ENCODE measurements around the gene SPTBN4.
"Not testable (repeated sequence)": the region's sequence is repeated elsewhere in the genome, so short reads cannot be mapped to it uniquely, and the experiment has no call there.

Gene SPTBN4

DNA sequence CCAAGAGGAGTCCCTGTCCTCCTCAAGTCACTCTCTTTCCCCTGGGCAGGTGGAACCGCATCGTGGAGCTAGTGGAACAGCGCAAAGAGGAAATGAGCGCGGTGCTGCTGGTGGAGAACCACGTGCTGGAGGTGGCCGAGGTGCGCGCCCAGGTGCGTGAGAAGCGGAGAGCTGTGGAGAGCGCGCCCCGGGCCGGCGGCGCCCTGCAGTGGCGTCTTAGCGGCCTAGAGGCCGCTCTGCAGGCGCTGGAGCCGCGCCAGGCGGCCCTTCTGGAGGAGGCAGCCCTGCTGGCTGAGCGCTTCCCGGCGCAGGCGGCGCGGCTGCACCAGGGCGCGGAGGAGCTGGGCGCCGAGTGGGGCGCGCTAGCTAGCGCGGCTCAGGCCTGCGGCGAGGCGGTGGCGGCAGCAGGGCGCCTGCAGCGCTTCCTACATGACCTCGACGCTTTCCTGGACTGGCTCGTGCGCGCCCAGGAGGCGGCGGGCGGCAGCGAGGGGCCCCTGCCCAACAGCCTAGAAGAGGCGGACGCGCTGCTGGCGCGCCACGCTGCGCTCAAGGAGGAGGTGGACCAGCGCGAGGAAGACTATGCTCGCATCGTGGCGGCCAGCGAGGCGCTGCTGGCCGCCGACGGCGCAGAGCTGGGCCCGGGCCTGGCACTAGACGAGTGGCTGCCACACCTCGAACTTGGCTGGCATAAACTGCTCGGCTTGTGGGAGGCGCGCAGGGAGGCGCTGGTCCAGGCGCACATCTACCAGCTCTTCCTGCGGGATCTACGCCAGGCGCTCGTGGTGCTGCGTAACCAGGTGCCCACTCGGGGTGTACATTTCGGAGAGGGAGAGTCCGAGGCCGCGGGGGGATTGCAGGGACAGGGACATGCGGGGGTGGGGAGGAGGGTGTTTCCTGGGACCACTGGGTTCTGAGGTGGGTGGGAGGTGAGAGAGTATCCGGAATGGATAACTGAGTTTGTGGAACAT lies 52.8 kb downstream of the SPTBN4 start:
- DNase-seq (ENCODE audit: low read depth): no peak
- TF ChIP-seq, protein P1, sequence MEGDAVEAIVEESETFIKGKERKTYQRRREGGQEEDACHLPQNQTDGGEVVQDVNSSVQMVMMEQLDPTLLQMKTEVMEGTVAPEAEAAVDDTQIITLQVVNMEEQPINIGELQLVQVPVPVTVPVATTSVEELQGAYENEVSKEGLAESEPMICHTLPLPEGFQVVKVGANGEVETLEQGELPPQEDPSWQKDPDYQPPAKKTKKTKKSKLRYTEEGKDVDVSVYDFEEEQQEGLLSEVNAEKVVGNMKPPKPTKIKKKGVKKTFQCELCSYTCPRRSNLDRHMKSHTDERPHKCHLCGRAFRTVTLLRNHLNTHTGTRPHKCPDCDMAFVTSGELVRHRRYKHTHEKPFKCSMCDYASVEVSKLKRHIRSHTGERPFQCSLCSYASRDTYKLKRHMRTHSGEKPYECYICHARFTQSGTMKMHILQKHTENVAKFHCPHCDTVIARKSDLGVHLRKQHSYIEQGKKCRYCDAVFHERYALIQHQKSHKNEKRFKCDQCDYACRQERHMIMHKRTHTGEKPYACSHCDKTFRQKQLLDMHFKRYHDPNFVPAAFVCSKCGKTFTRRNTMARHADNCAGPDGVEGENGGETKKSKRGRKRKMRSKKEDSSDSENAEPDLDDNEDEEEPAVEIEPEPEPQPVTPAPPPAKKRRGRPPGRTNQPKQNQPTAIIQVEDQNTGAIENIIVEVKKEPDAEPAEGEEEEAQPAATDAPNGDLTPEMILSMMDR (conservative IDR thresholded peaks at IDR 0.05; ENCODE audit: low read depth, low read length): no peak
- H3K4me3 ChIP-seq (ENCODE audit: low read length): no peak overlapping the region

DNA sequence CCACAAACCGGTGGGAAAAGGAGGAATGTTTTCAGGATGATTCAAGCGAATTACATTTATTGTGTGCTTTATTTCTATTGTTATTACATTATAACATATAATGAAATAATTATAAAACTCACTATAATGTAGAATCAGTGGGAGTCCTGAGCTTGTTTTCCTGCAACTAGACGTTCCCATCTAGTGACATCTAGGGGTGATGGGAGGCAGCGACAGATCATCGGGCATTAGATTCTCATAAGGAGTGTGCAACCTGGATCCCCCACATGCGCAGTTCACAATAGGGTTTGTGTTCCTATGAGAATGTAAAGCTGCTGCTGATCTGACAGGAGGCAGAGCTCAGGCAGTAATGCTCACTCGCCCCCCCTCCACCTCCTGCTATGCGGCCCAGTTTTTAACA lies 54.5 kb downstream of the SPTBN4 start:
- DNase-seq (ENCODE audit: low read depth): no peak
- TF ChIP-seq, protein P1 (conservative IDR thresholded peaks at IDR 0.05; ENCODE audit: low read depth, low read length): peak; percentile 32
- no peak overlapping the region for H3K4me3 ChIP-seq (ENCODE audit: low read length)

DNA sequence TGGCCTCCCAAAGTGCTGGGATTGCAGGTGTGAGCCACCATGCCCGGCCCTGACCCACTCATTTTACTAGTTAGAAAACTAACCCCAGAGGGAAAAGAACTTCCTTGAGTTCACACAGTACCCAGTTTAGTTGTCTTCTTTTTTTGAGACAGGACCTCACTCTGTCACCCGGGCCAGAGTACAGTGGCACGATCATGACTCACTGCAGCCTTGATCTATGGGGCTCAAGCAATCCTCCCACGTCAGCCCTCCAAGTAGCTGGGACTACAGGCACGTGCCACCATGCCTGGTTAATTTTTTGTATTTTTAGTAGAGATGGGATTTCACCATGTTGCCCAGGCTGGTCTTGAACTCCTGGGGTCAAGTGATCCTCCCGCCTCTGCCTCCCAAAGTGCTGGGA lies 55.1 kb downstream of the SPTBN4 start:
- H3K4me3 ChIP-seq (ENCODE audit: low read length); DNase-seq (ENCODE audit: low read depth): not testable (repeated sequence)

DNA sequence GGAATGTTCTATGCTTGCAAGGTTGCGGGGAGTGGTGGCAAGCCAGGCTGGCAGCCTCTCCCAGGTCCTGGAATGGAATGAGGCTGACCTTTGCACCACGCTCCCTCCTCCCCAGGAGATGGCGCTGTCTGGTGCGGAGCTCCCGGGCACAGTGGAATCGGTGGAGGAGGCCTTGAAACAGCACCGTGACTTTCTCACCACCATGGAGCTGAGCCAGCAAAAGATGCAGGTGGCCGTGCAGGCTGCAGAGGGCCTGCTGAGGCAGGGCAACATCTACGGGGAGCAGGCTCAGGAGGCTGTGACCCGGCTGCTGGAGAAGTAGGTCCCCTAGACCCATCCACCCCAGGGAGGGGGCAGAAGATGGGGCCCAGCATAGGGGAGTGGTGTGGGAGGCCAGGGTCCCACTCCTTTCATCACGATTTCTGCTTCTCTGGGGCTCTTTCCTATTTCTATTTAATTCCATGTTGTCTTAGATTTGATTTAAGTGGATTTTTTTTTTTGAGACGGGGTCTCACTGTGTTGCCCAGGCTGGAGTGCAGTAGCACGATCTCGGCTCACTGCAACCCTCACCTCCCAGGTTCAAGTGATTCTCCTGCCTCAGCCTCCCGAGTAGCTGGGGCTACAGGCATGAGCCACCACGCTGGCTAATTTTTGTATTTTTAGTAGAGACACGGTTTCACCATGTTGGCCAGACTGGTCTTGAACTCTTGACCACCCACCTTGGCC lies 56.7 kb downstream of the SPTBN4 start:
- peak; percentile 53 for DNase-seq (ENCODE audit: low read depth)
- H3K4me3 ChIP-seq (ENCODE audit: low read length): no peak overlapping the region
- TF ChIP-seq, protein P1 (conservative IDR thresholded peaks at IDR 0.05; ENCODE audit: low read depth, low read length): peak; percentile 84

DNA sequence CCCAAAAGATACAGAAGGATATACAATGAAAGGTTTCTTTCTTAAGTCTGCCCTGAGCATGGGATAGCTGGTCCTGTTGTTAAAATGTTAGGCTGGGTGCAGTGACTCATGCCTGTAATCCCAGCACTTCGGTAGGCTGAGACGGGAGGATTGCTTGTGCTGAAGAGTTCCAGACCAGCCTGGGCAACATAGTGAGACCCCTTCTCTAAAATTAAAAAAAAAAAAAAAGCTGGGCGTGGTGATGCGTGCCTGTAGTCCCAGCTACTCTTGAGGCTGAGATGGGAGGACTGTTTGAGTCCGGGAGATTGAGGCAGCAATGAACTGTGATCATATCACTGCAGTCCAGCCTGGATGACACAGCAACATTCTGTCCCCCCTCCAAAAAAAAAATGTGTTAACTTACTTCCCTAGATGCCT lies 57.3 kb downstream of the SPTBN4 start:
- no peak overlapping the region for H3K4me3 ChIP-seq (ENCODE audit: low read length)
- TF ChIP-seq, protein P1 (conservative IDR thresholded peaks at IDR 0.05; ENCODE audit: low read depth, low read length): no peak
- DNase-seq (ENCODE audit: low read depth): no peak

DNA sequence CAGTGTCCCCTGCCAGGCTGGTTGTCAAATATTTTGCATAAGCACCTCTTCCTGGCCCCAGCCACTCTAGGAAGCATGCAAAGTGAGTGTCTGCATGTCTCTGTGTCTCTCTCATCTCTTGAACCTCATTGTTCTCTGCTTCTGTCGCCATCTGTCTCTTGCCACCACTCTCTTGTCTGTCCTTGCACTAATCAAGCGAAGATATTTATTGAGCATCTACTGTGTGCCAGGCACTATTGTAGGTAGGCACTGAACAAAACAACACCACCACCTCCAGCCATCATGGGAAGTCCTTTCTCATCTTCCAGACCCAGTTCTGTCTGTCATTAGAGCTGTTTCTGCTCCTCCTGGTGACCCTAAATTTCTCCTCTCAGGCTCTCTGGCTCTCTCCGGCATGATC lies 57.9 kb downstream of the SPTBN4 start:
- H3K4me3 ChIP-seq (ENCODE audit: low read length): no peak overlapping the region
- no peak for DNase-seq (ENCODE audit: low read depth)
- TF ChIP-seq, protein P1 (conservative IDR thresholded peaks at IDR 0.05; ENCODE audit: low read depth, low read length): no peak

DNA sequence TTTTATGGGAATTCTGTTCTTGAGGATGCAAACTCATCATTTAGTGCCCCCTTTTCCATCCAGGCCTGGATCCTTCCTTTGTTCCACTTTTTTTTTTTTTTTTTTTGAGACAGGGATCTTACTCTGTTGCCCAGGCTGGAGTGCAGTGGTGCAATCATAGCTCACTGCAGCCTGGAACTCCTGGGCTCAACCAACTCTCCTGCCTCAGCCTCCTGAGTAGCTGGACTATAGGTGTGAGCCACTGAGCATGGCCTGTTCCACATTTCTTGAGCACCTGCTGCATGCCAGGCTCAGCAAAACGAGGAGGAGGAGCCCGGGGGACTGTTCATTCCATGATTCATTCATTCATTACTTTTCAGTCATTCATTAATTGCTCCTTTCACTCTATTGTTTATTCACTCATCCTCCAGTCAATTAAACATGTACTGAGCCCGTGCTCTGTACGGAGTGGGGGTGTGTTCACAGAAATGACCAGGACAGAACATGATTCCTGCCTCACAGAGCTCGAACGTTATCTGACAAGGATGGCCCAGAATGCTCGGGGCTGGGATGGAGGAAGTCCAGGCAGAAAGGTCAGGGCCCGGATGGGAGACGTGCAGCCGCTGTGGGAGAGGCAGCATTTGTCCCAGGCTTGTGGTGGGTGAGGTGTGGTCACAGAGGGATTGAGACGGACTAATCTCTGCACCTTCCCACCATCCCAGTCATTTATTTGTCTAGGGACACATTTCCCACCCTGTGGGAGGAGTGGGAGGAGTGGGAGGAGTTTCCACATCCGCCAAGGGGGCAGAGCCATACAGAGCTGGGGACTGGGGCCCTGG lies 58.6 kb downstream of the SPTBN4 start:
- no peak overlapping the region for H3K4me3 ChIP-seq (ENCODE audit: low read length)
- no peak for DNase-seq (ENCODE audit: low read depth)
- TF ChIP-seq, protein P1 (conservative IDR thresholded peaks at IDR 0.05; ENCODE audit: low read depth, low read length): no peak

Data from retinal pigment epithelial cell (primary cell).